AG04449 (cell line): Measurements from ENCODE around the gene FLVCR2.

Source experiments
- CTCF ChIA-PET: fragments of 350-600 bp; formaldehyde crosslinking; extraction: SDS; loops from one replicate; lab custom pipeline; 2021; ENCODE audit warnings: antibody characterized with exemption; lab: Yijun Ruan, JAX
- POLR2A ChIA-PET: fragments of 400-600, 350-600 bp; formaldehyde crosslinking; extraction: SDS; loops from one replicate; lab custom pipeline; 2020; ENCODE audit warnings: antibody characterized with exemption, inconsistent platforms; lab: Yijun Ruan, JAX
- DNase-seq: peaks from one replicate; pipeline ENCODE4 v3.0.0-alpha.2; 2010; ENCODE audit warnings: low read depth, low spot score
- H3K4me3 ChIP-seq: 2 replicates; pipeline ENCODE4 v1.5.1; 2011; ENCODE audit warnings: low read depth, mild to moderate bottlenecking, control low read depth, low read length
- TF ChIP-seq, protein P1 (sequence below): IDR thresholded peaks from one replicate; pipeline ENCODE4 v1.5.1; 2011; ENCODE audit warnings: mild to moderate bottlenecking, moderate library complexity, low read length, control low read depth, inconsistent platforms; ENCODE audit not compliant: insufficient read depth; ENCODE audit errors: missing control alignments

FLVCR2 gene

DNA sequence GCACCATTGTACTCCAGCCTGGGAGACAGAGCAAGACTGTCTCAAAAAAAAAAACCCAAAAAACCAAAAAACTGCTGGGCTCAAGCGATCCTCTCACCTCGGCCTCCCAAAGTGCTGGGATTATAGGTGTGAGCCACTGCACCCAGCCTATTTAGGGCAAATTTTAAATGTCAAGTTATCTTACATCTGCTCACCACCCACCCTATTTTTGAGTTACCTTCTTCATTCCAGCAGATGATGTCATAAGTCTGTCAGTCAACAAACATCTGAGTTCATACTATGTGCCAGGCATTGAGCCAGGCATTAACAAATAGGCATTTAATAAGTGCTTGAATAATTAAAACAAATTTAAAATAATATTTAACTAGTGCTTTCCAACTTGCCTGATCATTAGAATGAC is 34.6 kb upstream of the FLVCR2 start:
- CTCF ChIA-PET, result no interaction called here
- POLR2A ChIA-PET, result no interaction called here
- DNase-seq, result no peak
- TF ChIP-seq, protein P1, sequence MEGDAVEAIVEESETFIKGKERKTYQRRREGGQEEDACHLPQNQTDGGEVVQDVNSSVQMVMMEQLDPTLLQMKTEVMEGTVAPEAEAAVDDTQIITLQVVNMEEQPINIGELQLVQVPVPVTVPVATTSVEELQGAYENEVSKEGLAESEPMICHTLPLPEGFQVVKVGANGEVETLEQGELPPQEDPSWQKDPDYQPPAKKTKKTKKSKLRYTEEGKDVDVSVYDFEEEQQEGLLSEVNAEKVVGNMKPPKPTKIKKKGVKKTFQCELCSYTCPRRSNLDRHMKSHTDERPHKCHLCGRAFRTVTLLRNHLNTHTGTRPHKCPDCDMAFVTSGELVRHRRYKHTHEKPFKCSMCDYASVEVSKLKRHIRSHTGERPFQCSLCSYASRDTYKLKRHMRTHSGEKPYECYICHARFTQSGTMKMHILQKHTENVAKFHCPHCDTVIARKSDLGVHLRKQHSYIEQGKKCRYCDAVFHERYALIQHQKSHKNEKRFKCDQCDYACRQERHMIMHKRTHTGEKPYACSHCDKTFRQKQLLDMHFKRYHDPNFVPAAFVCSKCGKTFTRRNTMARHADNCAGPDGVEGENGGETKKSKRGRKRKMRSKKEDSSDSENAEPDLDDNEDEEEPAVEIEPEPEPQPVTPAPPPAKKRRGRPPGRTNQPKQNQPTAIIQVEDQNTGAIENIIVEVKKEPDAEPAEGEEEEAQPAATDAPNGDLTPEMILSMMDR, result no peak
- H3K4me3 ChIP-seq, result no peak overlapping the region

DNA sequence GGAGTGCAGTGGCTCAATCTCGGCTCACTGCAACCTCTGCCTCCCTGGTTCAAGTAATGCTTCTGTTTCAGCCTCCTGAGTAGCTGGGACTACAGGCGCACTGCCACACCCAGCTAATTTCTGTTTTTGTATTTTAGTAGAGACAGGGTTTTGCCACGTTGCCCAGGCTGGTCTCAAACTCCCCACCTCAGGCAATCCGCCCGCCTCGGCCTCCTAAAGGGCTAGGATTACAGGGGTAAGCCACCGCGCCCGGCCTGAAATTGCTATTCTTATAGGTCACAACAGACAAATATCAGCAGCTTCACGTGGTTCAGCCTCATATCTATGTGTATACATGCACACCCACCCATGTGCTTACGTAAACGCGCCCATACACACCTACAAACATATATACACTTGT is 32.5 kb upstream of the FLVCR2 start:
- no peak overlapping the region for H3K4me3 ChIP-seq
- ChIA-PET POLR2A (no interaction called here), CTCF (interaction anchor here (1.4 kb wide), 2 partner anchors 9 to 15 kb away, joined by 3 to 12 read pairs; no protein-coding TSS in a partner anchor)
- DNase-seq, result no peak
- TF ChIP-seq, protein P1, result no peak

DNA sequence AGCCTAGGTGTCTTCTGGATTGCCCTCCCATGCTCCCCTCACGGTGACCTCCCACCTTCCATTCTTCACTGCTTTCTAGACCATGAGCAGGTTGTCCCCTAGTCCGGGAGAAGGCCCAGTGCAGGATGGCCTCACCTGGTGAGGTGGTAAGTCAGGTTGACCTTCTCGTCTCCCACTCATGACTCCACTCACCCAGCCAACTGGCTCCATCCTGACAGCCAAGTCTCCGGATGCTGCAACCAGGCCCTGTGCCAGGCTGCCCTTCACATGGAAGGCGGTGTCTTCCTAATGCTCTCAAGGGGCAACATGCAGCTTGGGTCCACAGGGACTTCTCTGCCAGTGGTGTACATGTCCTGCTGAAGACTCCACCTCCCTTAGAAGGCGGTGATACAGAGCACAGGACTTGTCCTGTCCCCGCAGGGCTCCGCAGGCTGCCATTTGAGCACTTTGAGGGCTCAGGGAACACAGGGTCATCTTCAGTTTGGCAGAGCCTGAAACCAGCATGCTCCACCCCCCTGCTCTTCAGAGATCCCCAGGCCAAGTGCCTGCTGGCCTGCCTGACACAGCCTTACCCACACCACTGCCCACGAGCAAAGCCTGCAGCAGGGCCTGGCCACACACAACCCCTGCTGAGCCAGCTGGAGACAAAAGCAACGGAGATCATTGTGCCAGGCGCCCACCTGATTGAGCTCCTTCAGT is 30.7 kb upstream of the FLVCR2 start:
- POLR2A ChIA-PET, result no interaction called here
- TF ChIP-seq, protein P1, result no peak
- CTCF ChIA-PET, result no interaction called here
- no peak for DNase-seq
- no peak overlapping the region for H3K4me3 ChIP-seq

DNA sequence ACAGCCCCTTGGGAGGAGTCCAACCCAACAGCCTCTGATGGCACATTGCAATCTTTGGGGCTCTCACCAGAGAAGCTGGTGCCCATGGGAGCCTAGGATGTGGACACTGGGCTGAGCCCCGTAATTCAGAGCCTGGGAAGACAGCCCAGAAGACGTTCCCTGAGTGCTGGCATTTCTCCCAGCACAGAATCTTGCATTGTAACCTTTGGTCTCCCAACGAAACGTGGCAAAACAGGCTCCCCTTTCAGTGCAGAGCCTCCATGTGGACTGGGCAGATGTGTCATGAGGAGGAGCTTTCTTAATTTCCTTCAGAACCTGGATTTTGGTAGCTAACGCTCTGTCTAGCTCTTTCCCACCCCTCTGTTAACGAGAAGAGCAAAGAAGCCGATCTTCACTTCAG is 29.9 kb upstream of the FLVCR2 start:
- no peak for DNase-seq
- no peak overlapping the region for H3K4me3 ChIP-seq
- CTCF ChIA-PET, result interaction anchor here (0.8 to 2.6 kb wide), 3 partner anchors 12 to 106 kb away, joined by 4 to 14 read pairs (median 4); no protein-coding TSS in a partner anchor
- TF ChIP-seq, protein P1, result no peak
- POLR2A ChIA-PET, result no interaction called here

DNA sequence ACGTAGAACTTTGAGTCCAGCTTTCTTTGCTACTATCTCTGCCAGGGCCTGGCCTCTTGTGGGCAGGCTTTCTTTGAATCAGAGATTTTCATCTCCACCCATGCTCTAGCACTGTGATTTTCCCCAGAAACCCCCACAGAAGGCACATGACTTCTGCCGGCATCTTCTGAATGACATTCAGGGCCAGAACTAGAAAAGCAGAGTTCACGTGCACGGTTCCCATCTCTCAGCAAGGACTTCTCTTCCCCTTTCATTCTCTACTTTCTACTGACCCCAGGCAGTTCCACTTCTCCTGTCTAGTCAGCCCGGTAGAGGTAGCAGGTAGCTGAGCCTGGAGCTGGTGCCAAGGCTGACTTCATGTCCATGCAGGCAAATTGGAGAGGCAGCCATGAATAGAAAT is 29.3 kb upstream of the FLVCR2 start:
- ChIA-PET CTCF (interaction anchor here (0.8 to 2.6 kb wide), 3 partner anchors 11 to 105 kb away, joined by 4 to 14 read pairs (median 4); no protein-coding TSS in a partner anchor), POLR2A (interaction anchor here (0.6 kb wide), 1 partner anchor 671 kb away, joined by 4 read pairs; no protein-coding TSS in a partner anchor)
- TF ChIP-seq, protein P1, result no peak
- H3K4me3 ChIP-seq, result no peak overlapping the region
- no peak for DNase-seq

DNA sequence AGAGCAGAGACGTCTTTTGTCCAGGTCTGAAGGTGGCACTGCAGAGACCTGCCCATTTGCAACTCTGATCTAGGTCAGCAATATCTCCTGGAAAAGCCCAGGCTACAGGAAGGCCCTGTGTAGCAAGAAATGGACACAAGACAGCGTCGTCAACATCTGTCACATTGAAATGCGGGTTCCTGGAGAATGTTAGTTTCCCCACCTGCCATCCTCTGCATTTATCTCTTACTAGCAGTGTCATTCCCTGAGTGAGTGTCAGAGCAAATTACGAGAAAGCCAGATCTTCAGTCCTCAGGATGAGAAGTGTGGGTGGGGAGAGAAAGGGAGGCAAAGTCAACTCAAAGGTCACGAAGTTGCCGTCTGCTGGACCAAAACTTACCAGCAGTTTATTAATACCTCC is 27.4 kb upstream of the FLVCR2 start:
- H3K4me3 ChIP-seq, result no peak overlapping the region
- POLR2A ChIA-PET, result no interaction called here
- no peak for DNase-seq
- TF ChIP-seq, protein P1, result no peak
- CTCF ChIA-PET, result interaction anchor here (0.9 to 2.4 kb wide), 3 partner anchors 10 to 103 kb away, joined by 3 to 26 read pairs (median 3); no protein-coding TSS in a partner anchor
